Activated CD8-positive, alpha-beta memory T cell treated with anti-CD3 and anti-CD28 coated beads, Interleukin-2, amount 50 U/mL, for 48 hours (primary cell): Measurements from ENCODE around the gene ATP1B4.
"Not testable (repeated sequence)": the region's sequence is repeated elsewhere in the genome, so short reads cannot be mapped to it uniquely, and the experiment has no call there.

Experiments used
- DNase-seq: peaks from one replicate; pipeline ENCODE4 v3.0.0-alpha.2; 2020

ATP1B4 gene

GRCh38 chrX:120361764-120362305 is at the start of gene ATP1B4:
Gene ATP1B4 (plus strand): TSS chrX:120362089. CDS start chrX:120362169, 80 bp downstream.
- no peak for DNase-seq

- DNase-seq = no peak
Observed at GRCh38 chrX:120315776-120316175, 46.1 kb upstream of the ATP1B4 start.

GRCh38 chrX:120316587-120317283 is 45.2 kb upstream of the ATP1B4 start:
- no peak for DNase-seq

- DNase-seq = no peak
Observed at GRCh38 chrX:120318411-120318810, 43.5 kb upstream of the ATP1B4 start.

GRCh38 chrX:120321520-120322281 is 40.2 kb upstream of the ATP1B4 start:
- DNase-seq = no peak

- no peak for DNase-seq
Observed at GRCh38 chrX:120331116-120331515, 30.8 kb upstream of the ATP1B4 start.

GRCh38 chrX:120332394-120332793 is 29.5 kb upstream of the ATP1B4 start:
- no peak for DNase-seq

GRCh38 chrX:120334151-120334550 is 27.7 kb upstream of the ATP1B4 start:
- no peak for DNase-seq

- no peak for DNase-seq
Observed at GRCh38 chrX:120334603-120335002, 27.3 kb upstream of the ATP1B4 start.

- no peak for DNase-seq
Observed at GRCh38 chrX:120335289-120335688, 26.6 kb upstream of the ATP1B4 start.

- no peak for DNase-seq
Observed at GRCh38 chrX:120336899-120337298, 25.0 kb upstream of the ATP1B4 start.

GRCh38 chrX:120344566-120344965 is 17.3 kb upstream of the ATP1B4 start:
- not testable (repeated sequence) for DNase-seq

GRCh38 chrX:120350450-120351138 is 11.3 kb upstream of the ATP1B4 start:
- no peak for DNase-seq

- no peak for DNase-seq
Observed at GRCh38 chrX:120356084-120356483, 5.8 kb upstream of the ATP1B4 start.

- no peak for DNase-seq
Observed at GRCh38 chrX:120357186-120357585, 4.7 kb upstream of the ATP1B4 start.

- peak; percentile 50 for DNase-seq
Observed at GRCh38 chrX:120358737-120359456, 3.0 kb upstream of the ATP1B4 start.

- DNase-seq = peak; percentile 67
Observed at GRCh38 chrX:120365320-120365719, 3.4 kb downstream of the ATP1B4 start.

- DNase-seq = no peak
Observed at GRCh38 chrX:120365968-120366367, 4.1 kb downstream of the ATP1B4 start.

GRCh38 chrX:120366794-120367193 is 4.9 kb downstream of the ATP1B4 start:
- no peak for DNase-seq

GRCh38 chrX:120367402-120368109 is 5.7 kb downstream of the ATP1B4 start:
- DNase-seq = no peak

GRCh38 chrX:120372667-120373370 is 10.9 kb downstream of the ATP1B4 start:
- DNase-seq = no peak
